Mesenchymal stem cell (in vitro differentiated cells and primary cell): ENCODE data around the gene PDHB.

Experiments
- DNase-seq: peaks from one replicate; pipeline ENCODE4 v3.0.0-alpha.2; 2013
- H2AFZ ChIP-seq: one replicate; pipeline ENCODE4 v1.6.1; 2013; ENCODE audit warnings: low read depth, mild to moderate bottlenecking, control low read depth, inconsistent platforms, low read length, moderate library complexity
- H2AK5ac ChIP-seq: 2 replicates; pipeline ENCODE4 v1.6.1; 2013; ENCODE audit warnings: low read length, moderate library complexity, mild to moderate bottlenecking, inconsistent platforms; ENCODE audit not compliant: severe bottlenecking
- H2BK120ac ChIP-seq: one replicate; pipeline ENCODE4 v1.6.1; 2013; ENCODE audit warnings: low read depth, mild to moderate bottlenecking, inconsistent platforms, low read length, moderate library complexity
- H2BK12ac ChIP-seq, 2 experiments: one replicate each; pipeline ENCODE4 v1.6.1; 2013; ENCODE audit warnings: inconsistent platforms in 2 of 2, low read length in 2 of 2, mild to moderate bottlenecking in 2 of 2, moderate library complexity in 2 of 2, control low read depth in 1 of 2
- H2BK15ac ChIP-seq: one replicate; pipeline ENCODE4 v1.6.1; 2013; ENCODE audit warnings: mild to moderate bottlenecking, low read depth, inconsistent platforms; ENCODE audit not compliant: poor library complexity, severe bottlenecking
- H2BK5ac ChIP-seq: 2 replicates; pipeline ENCODE4 v1.6.1; 2013; ENCODE audit warnings: low read depth, mild to moderate bottlenecking, low read length, control low read depth, inconsistent platforms; ENCODE audit not compliant: poor library complexity, severe bottlenecking
- H3K14ac ChIP-seq, 2 experiments: one replicate each; pipeline ENCODE4 v1.6.1; 2013; ENCODE audit warnings: inconsistent platforms in 2 of 2, low read length in 2 of 2, control low read depth in 1 of 2, mild to moderate bottlenecking in 1 of 2, moderate library complexity in 1 of 2
- H3K18ac ChIP-seq, 2 experiments: one replicate each; pipeline ENCODE4 v1.6.1; 2013; ENCODE audit warnings: inconsistent platforms in 2 of 2, low read length in 2 of 2, control low read depth in 1 of 2, low read depth in 1 of 2, mild to moderate bottlenecking in 1 of 2
- H3K23ac ChIP-seq, 2 experiments: one replicate each; pipeline ENCODE4 v1.6.1; 2013; ENCODE audit warnings: inconsistent platforms in 2 of 2, low read length in 2 of 2, mild to moderate bottlenecking in 2 of 2, moderate library complexity in 2 of 2, control low read depth in 1 of 2
- H3K27ac ChIP-seq: 2 replicates; pipeline ENCODE4 v1.5.1; 2013; ENCODE audit warnings: mild to moderate bottlenecking, moderate library complexity, low read length, control low read depth, inconsistent platforms; ENCODE audit not compliant: poor library complexity, severe bottlenecking
- H3K27me3 ChIP-seq, 2 experiments: 2 replicates each; pipeline versions ENCODE4 v1.6.1 to v1.7.0; 2013; ENCODE audit warnings: low read length in 2 of 2, mild to moderate bottlenecking in 2 of 2, moderate library complexity in 2 of 2, control low read depth in 1 of 2, inconsistent platforms in 1 of 2; ENCODE audit not compliant: control insufficient read depth in 1 of 2, insufficient read depth in 1 of 2
- H3K36me3 ChIP-seq, 2 experiments: 2 replicates each; pipeline versions ENCODE4 v1.6.1 to v1.7.0; 2013; ENCODE audit warnings: low read length in 2 of 2, control low read depth in 1 of 2, inconsistent platforms in 1 of 2, low read depth in 1 of 2, mild to moderate bottlenecking in 1 of 2; ENCODE audit not compliant: insufficient read depth in 2 of 2, control insufficient read depth in 1 of 2
- H3K4ac ChIP-seq, 2 experiments: one replicate each; pipeline ENCODE4 v1.6.1; 2013; ENCODE audit warnings: inconsistent platforms in 2 of 2, low read length in 2 of 2, mild to moderate bottlenecking in 2 of 2, moderate library complexity in 2 of 2, control low read depth in 1 of 2, low read depth in 1 of 2
- H3K4me1 ChIP-seq: 2 replicates; pipeline ENCODE4 v1.6.1; 2013; ENCODE audit warnings: low read depth, low read length, control low read depth; ENCODE audit not compliant: control insufficient read depth, insufficient read depth
- H3K4me2 ChIP-seq: 2 replicates; pipeline ENCODE4 v1.6.1; 2013; ENCODE audit warnings: low read length, mild to moderate bottlenecking, inconsistent platforms; ENCODE audit not compliant: poor library complexity, severe bottlenecking
- H3K4me3 ChIP-seq, 2 experiments: 2 replicates each; pipeline versions ENCODE4 v1.5.1 to v1.7.0; 2013; ENCODE audit warnings: low read length in 2 of 2, mild to moderate bottlenecking in 2 of 2, control low read depth in 1 of 2, low read depth in 1 of 2; ENCODE audit not compliant: insufficient read depth in 1 of 2
- H3K79me1 ChIP-seq: replicated peaks from 2 replicates; pipeline ENCODE4 v1.6.1; 2013; ENCODE audit warnings: mild to moderate bottlenecking, control low read depth, low read length, inconsistent platforms; ENCODE audit not compliant: poor library complexity, severe bottlenecking
- H3K9ac ChIP-seq: 2 replicates; pipeline ENCODE4 v1.7.0; 2013; ENCODE audit warnings: mild to moderate bottlenecking, low read length, moderate library complexity
- H3K9me3 ChIP-seq: 2 replicates; pipeline ENCODE4 v1.7.0; 2013; ENCODE audit warnings: mild to moderate bottlenecking, low read length; ENCODE audit not compliant: control insufficient read depth
- H4K8ac ChIP-seq: one replicate; pipeline ENCODE4 v1.6.1; 2013; ENCODE audit warnings: inconsistent platforms, mild to moderate bottlenecking, low read length, moderate library complexity
- H4K91ac ChIP-seq: one replicate; pipeline ENCODE4 v1.6.1; 2013; ENCODE audit warnings: mild to moderate bottlenecking, low read length, inconsistent platforms
- WGBS: methylation state at CpG from one replicate; pipeline ENCODE4 v1.1.7; 2013; ENCODE audit warnings: mixed read lengths; 5-methylcytosine and 5-hydroxymethylcytosine counted together

The PDHB gene

DNA sequence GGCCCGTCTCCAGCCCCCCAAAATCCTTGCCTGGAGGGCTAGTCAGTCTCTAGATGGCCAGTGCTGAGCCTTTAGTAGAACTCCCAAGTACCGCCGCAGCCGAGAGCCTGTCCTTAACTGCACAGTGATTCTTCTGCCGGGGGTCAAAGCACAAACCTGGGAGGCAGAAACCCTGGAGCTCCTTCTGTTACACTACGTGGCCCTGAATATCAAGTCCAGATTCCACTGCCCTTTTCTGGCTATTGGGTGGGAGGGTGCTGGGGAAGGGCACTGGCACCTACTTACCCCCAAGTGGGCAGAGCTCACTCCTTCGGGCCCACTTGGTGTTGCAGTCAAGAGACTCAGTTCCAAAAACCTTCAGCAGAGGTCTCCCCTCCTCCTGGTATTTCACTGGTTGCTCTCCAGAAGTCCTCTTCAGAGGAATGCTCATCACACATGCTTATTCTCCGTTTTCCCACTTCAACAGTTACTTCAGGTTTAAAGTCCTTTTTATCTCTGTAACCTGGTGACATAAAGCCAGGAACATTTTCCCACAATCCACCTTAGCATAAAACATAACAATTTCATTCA lies 10.8 kb downstream of the PDHB start:
- 80% methylated on average over 8 of the region's 8 CpGs for WGBS
- Histone ChIP-seq H3K79me1 (peaks cover under 1% of the 10 kb centered on the region), H3K14ac (no peak overlapping the region), H3K4me1 (peaks cover 3% of the 10 kb centered on the region), H2BK5ac (no peak overlapping the region), H3K23ac (no peak overlapping the region), H3K4me3 (no peak overlapping the region), H2AK5ac (no peak overlapping the region), H2AFZ (no peak overlapping the region), H3K9ac (no peak overlapping the region), H3K18ac (no peak overlapping the region), H3K4ac (no peak overlapping the region), H3K36me3 (peaks cover 35 to 72% of the 10 kb centered on the region in 2 experiments), H4K8ac (no peak overlapping the region), H4K91ac (no peak overlapping the region), H2BK120ac (no peak overlapping the region), H3K9me3 (no peaks in the 10 kb centered on the region), H2BK15ac (no peak overlapping the region), H2BK12ac (no peak overlapping the region), H3K4me2 (no peak overlapping the region), H3K27ac (no peak overlapping the region), H3K27me3 (no peaks in the 10 kb centered on the region)
- peak; percentile 32 for DNase-seq

- Histone ChIP-seq H3K23ac (no peak overlapping the region), H2BK120ac (no peak overlapping the region), H2AFZ (no peak overlapping the region), H3K9me3 (no peaks in the 10 kb centered on the region), H3K9ac (no peak overlapping the region), H3K4me2 (no peak overlapping the region), H4K8ac (no peak overlapping the region), H3K36me3 (peaks cover 24 to 62% of the 10 kb centered on the region in 2 experiments), H3K4ac (no peak overlapping the region), H2BK12ac (no peak overlapping the region), H2AK5ac (no peak overlapping the region), H3K18ac (no peak overlapping the region), H3K79me1 (no peaks in the 10 kb centered on the region), H3K4me1 (peaks cover 3% of the 10 kb centered on the region), H2BK15ac (no peak overlapping the region), H3K27me3 (no peaks in the 10 kb centered on the region), H2BK5ac (no peak overlapping the region), H3K4me3 (no peak overlapping the region), H3K14ac (no peak overlapping the region), H3K27ac (no peak overlapping the region), H4K91ac (no peak overlapping the region)
- 81% methylated on average over 7 of the region's 7 CpGs for WGBS
- no peak for DNase-seq
Measured at GRCh38 chr3:58421004-58421403, 12.6 kb downstream of the PDHB start.

- Histone ChIP-seq H3K4me3 (peak overlapping the region in 1 of 2 experiments; percentile 10), H3K9ac (peak overlapping the region; percentile 84), H3K23ac (no peak overlapping the region), H3K27ac (no peak overlapping the region), H2BK15ac (no peak overlapping the region), H3K27me3 (no peaks in the 10 kb centered on the region), H3K79me1 (no peaks in the 10 kb centered on the region), H2BK5ac (no peak overlapping the region), H2AFZ (no peak overlapping the region), H3K36me3 (peaks cover 24 to 62% of the 10 kb centered on the region in 2 experiments), H3K4me1 (peaks cover 3% of the 10 kb centered on the region), H3K18ac (no peak overlapping the region), H3K14ac (no peak overlapping the region), H3K4me2 (no peak overlapping the region), H2BK120ac (no peak overlapping the region), H3K9me3 (no peaks in the 10 kb centered on the region), H2BK12ac (no peak overlapping the region), H3K4ac (no peak overlapping the region), H4K8ac (no peak overlapping the region), H4K91ac (no peak overlapping the region), H2AK5ac (no peak overlapping the region)
- DNase-seq = peak; percentile 65
- 70% methylated on average over 5 of the region's 7 CpGs for WGBS
Measured at GRCh38 chr3:58419780-58420507, 13.7 kb downstream of the PDHB start.

DNA sequence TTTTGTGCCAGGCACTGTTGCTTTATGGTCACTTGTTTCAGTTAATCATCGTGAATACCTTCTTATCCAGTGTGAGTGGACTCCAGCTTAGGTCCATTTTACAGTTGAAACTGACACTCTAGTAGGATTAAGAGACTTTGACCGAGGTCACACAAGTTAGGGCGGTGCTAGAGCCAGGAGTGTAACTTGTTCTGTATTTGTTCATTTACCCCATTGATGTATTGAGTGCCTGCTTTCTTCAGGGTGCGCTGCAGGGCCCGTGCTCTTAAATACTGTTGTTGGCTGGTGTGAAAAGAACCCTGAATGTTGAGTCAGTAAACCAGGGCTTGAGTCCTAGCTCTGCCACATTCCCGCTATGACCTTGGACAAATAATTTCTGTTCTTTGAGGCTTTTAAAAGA lies 15.4 kb downstream of the PDHB start:
- Histone ChIP-seq H3K4ac (no peak overlapping the region), H3K79me1 (no peaks in the 10 kb centered on the region), H2BK120ac (no peak overlapping the region), H3K36me3 (peaks cover 19 to 51% of the 10 kb centered on the region in 2 experiments), H2BK15ac (no peak overlapping the region), H3K27ac (no peak overlapping the region), H3K18ac (no peak overlapping the region), H3K27me3 (no peaks in the 10 kb centered on the region), H4K8ac (no peak overlapping the region), H4K91ac (no peak overlapping the region), H3K23ac (no peak overlapping the region), H3K9me3 (no peaks in the 10 kb centered on the region), H3K9ac (no peak overlapping the region), H2BK5ac (no peak overlapping the region), H3K14ac (no peak overlapping the region), H2AK5ac (no peak overlapping the region), H2AFZ (no peak overlapping the region), H3K4me2 (no peak overlapping the region), H3K4me3 (no peak overlapping the region), H2BK12ac (no peak overlapping the region), H3K4me1 (peaks cover 3% of the 10 kb centered on the region)
- DNase-seq = no peak
- WGBS = 88% methylated on average over 6 of the region's 6 CpGs
